K562 (cell line): Measurements from ENCODE around the gene ZNF581. TPM values are rescaled to one million over a fixed set of nuclear protein-coding genes. Genes with fewer than 3 reads are reported as not detected.

Source experiments
- CUX1 ChIP-seq: fragments of 200-800 bp; sonication (Bioruptor generic); IDR thresholded peaks from 2 replicates; pipeline ENCODE4 v1.6.1; 2016; ENCODE audit warnings: missing genetic modification characterization, missing compliant biosample characterization
- FOXA3 ChIP-seq, 2 experiments: fragments of 450-650 bp in 1 of 2; sonication (generic) in 1 of 2; formaldehyde crosslinking; IDR thresholded peaks in 1 of 2; conservative IDR thresholded peaks in 1 of 2; 2 replicates each; pipeline versions ENCODE4 v1.4.0 to v1.8.0; 2020 to 2022; ENCODE audit warnings: mild to moderate bottlenecking in 2 of 2, missing genetic modification reagents in 1 of 2
- FOXM1 ChIP-seq, 2 experiments: fragments of 450-650 bp in 1 of 2; sonication (generic) in 1 of 2; formaldehyde crosslinking in 1 of 2; IDR thresholded peaks; 2 replicates each; pipeline versions ENCODE4 v1.6.1 to v1.9.0; 2017 to 2022; ENCODE audit warnings: low read depth in 2 of 2, mild to moderate bottlenecking in 2 of 2, missing genetic modification reagents in 1 of 2, moderate library complexity in 1 of 2
- HDAC2 ChIP-seq: fragments of 450-650 bp; IDR thresholded peaks from 2 replicates; pipeline ENCODE4 v1.6.1; 2016; ENCODE audit warnings: mild to moderate bottlenecking
- HMG20B ChIP-seq: fragments of 250-450 bp; sonication (Bioruptor Pico); IDR thresholded peaks from 2 replicates; pipeline ENCODE4 v1.5.0; 2021; ENCODE audit warnings: mild to moderate bottlenecking
- HMGN3 ChIP-seq: IDR thresholded peaks from 2 replicates; pipeline ENCODE4 v1.6.1; 2011; ENCODE audit warnings: borderline replicate concordance, low read depth, mild to moderate bottlenecking, mixed read lengths, low read length; ENCODE audit not compliant: insufficient read length; ENCODE audit errors: extremely low read depth
- MAFK ChIP-seq: IDR thresholded peaks from 2 replicates; pipeline ENCODE4 v1.6.1; 2011; ENCODE audit warnings: low read length, improper control_type of control experiment
- NCOA4 ChIP-seq: fragments of 450-650 bp; IDR thresholded peaks from 2 replicates; pipeline ENCODE4 v1.6.1; 2018; ENCODE audit warnings: mild to moderate bottlenecking; ENCODE audit not compliant: partially characterized antibody
- PTRF ChIP-seq: fragments of 450-650 bp; IDR thresholded peaks from 2 replicates; pipeline ENCODE4 v1.6.1; 2016; ENCODE audit warnings: mild to moderate bottlenecking, missing genetic modification characterization, missing compliant biosample characterization
- RBM22 ChIP-seq: fragments of 200-400 bp; formaldehyde crosslinking; IDR thresholded peaks from 2 replicates; pipeline ENCODE4 v1.6.1; 2018; ENCODE audit warnings: low read length, low read depth; ENCODE audit not compliant: poor library complexity, severe bottlenecking
- STAT6 ChIP-seq: sonication (generic); formaldehyde crosslinking; IDR thresholded peaks from 2 replicates; pipeline ENCODE4 v1.8.1; 2023; ENCODE audit warnings: mild to moderate bottlenecking, missing genetic modification reagents
- XRCC5 ChIP-seq: fragments of 200-400 bp; formaldehyde crosslinking; IDR thresholded peaks from 2 replicates; pipeline ENCODE4 v1.6.1; 2017; ENCODE audit warnings: low read depth, mild to moderate bottlenecking, low read length
- ZNF253 ChIP-seq: fragments of 250-450 bp; sonication (Bioruptor Pico); conservative IDR thresholded peaks from 2 replicates; pipeline ENCODE4 v1.6.1; 2021; ENCODE audit warnings: mild to moderate bottlenecking
- polyA plus RNA-seq, 8 experiments: library from polyadenylated mRNA; depleted of rRNA in 4 of 8; stranded (reverse) in 5 of 8; unstranded in 3 of 8; fragments of >200 nt; fragmentation: Nextera tagmentation in 2 of 8; fragmentation: Illumina TruSeq in 1 of 8; extraction: Ambion mirVana in 2 of 8; extraction: Trizol in 1 of 8; gene quantifications; 2 replicates each; pipeline versions ENCODE4 v1.2.1 to v1.2.3, GENCODE V29; 2011 to 2014; ENCODE audit warnings: inconsistent platforms in 1 of 8, missing spikeins in 1 of 8
- total RNA-seq, 7 experiments: library from RNA; depleted of rRNA in 6 of 7; stranded (reverse); fragments of >200 nt in 6 of 7; fragmentation: Illumina TruSeq in 2 of 7; extraction: Trizol in 2 of 7; gene quantifications; 2 replicates each; pipeline versions ENCODE4 v1.2.1 to v1.2.3, GENCODE V29; 2011 to 2021; ENCODE audit warnings: low replicate concordance in 1 of 7
- TF ChIP-seq, protein P1 (sequence below): fragments of 450-650 bp; IDR thresholded peaks from 2 replicates; pipeline ENCODE4 v1.6.1; 2017; ENCODE audit warnings: mild to moderate bottlenecking, moderate library complexity
- TF ChIP-seq, protein P2 (sequence below): IDR thresholded peaks from 2 replicates; pipeline ENCODE4 v1.6.1; 2016; ENCODE audit warnings: missing genetic modification characterization, missing compliant biosample characterization

Gene ZNF581
- total and polyA plus RNA-seq, 9 of the 15 experiments (the other 6 are each of a cell fraction or from before 2014, with no cell fraction given), result 2.4 to 39.4 (median 15.4) TPM

DNA sequence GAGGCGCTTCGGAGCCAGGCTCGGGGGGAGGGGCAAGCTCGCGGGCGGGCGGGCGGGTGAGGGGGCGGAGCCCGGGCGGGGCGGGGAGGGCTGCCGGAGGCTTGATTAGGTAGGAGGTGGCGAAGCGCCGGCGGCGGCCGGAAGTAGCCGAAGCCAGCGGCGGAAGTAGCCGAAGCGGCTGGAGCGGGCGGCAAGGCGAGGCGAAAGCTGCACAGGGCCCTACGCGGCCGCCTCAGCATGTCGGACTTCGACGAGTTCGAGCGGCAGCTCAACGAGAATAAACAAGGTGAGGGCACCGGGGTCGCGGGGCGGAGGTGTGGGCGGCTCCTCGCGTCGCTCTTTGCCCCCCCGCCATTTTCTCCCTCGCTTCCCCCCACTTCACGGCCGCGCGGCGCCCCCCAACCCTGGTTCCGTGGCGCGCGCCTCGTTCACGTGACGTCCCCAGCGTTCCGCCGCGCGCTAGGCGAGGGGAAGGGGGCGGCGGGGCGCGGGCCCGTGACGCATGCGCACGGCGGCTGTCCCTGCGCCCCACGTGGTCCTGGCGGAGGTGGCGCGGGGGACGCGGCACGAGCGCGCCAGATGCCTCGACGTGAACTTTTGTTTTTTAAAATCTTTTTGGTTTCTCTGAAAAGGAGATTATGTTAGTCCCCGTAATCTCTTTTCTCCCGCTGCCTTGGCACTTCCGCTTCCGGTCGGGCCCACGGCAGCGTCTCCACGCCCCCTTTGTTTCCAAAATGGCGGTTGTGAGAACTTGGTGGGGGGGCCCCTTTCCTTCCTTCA is 11.6 kb downstream of the ZNF581 start, which contains the start of gene U2AF2 (continued):
- TF ChIP-seq NCOA4, result no peak
- TF ChIP-seq HMGN3, result no peak
- TF ChIP-seq FOXM1 (IDR thresholded peaks at IDR 0.05; ENCODE audit: low read depth), result no peak
- TF ChIP-seq FOXM1 (CRISPR knock-in tag; IDR thresholded peaks at IDR 0.05; ENCODE audit: low read depth), result no peak
- no peak for TF ChIP-seq ZNF253 (CRISPR knock-in tag)
- TF ChIP-seq CUX1 (CRISPR knock-in tag), result no peak
- TF ChIP-seq STAT6, result no peak
- no peak for TF ChIP-seq XRCC5
- TF ChIP-seq MAFK, result no peak
- TF ChIP-seq RBM22, result peak; percentile 81
- TF ChIP-seq HDAC2, result 0 out of 2 replicates have a peak, but pooled peaks have one; percentile 50
- TF ChIP-seq, protein P1, sequence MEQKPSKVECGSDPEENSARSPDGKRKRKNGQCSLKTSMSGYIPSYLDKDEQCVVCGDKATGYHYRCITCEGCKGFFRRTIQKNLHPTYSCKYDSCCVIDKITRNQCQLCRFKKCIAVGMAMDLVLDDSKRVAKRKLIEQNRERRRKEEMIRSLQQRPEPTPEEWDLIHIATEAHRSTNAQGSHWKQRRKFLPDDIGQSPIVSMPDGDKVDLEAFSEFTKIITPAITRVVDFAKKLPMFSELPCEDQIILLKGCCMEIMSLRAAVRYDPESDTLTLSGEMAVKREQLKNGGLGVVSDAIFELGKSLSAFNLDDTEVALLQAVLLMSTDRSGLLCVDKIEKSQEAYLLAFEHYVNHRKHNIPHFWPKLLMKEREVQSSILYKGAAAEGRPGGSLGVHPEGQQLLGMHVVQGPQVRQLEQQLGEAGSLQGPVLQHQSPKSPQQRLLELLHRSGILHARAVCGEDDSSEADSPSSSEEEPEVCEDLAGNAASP, result no peak
- no peak for TF ChIP-seq HMG20B (CRISPR knock-in tag)
- TF ChIP-seq, protein P2, sequence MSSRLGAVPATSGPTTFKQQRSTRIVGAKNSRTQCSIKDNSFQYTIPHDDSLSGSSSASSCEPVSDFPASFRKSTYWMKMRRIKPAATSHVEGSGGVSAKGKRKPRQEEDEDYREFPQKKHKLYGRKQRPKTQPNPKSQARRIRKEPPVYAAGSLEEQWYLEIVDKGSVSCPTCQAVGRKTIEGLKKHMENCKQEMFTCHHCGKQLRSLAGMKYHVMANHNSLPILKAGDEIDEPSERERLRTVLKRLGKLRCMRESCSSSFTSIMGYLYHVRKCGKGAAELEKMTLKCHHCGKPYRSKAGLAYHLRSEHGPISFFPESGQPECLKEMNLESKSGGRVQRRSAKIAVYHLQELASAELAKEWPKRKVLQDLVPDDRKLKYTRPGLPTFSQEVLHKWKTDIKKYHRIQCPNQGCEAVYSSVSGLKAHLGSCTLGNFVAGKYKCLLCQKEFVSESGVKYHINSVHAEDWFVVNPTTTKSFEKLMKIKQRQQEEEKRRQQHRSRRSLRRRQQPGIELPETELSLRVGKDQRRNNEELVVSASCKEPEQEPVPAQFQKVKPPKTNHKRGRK, result no peak
- TF ChIP-seq PTRF (tag), result no peak
- TF ChIP-seq FOXA3 (CRISPR knock-in tag; conservative IDR thresholded peaks at IDR 0.05 in 1 of 2, IDR thresholded peaks at IDR 0.05 in 1 of 2), result no peak
